Ovary (tissue), 3 donors: ENCODE measurements around the gene DCAF8L2.

Experiments used
- CTCF ChIP-seq, 3 donors: fragments of 450-650 bp in 2 of 3; fragments of 200-600 bp in 1 of 3; IDR thresholded peaks; one replicate each; pipeline versions ENCODE4 v1.5.1 to v1.8.0; 2016 to 2022; ENCODE audit warnings: antibody characterized with exemption in 3 of 3, mild to moderate bottlenecking in 1 of 3
- EP300 ChIP-seq: sonication (generic); formaldehyde crosslinking; IDR thresholded peaks from one replicate; pipeline ENCODE4 v1.6.1; 2017; ENCODE audit warnings: antibody characterized with exemption
- POLR2A ChIP-seq: fragments of 450-650 bp; IDR thresholded peaks from one replicate; pipeline ENCODE4 v1.6.1; 2017; ENCODE audit warnings: antibody characterized with exemption, mild to moderate bottlenecking, moderate library complexity
- donor health status: DM: no; HTN: no; CAD: no.

GRCh38 chrX:27619975-27620374 is 29.8 kb downstream of the DCAF8L2 start:
- no peak for TF ChIP-seq CTCF (IDR thresholded peaks at IDR 0.05)
- TF ChIP-seq EP300 = no peak
- TF ChIP-seq POLR2A = no peak
